NCI-H1417 (cell line): ENCODE measurements around the gene STRADA.
A peak's percentile ranks its signal among the peaks of the same experiment; 100 is the strongest.

Experiments used
- DNase-seq, 3 experiments: peaks; one replicate each; lab custom pipeline; 2025; lab: John Stamatoyannopoulos, UW

STRADA gene

GRCh38 chr17:63701868-63702720, 39.5 kb downstream of the STRADA start:
- peak in 2 of 3 experiments; percentile 8 to 12 for DNase-seq

GRCh38 chr17:63701456-63701820, 40.2 kb downstream of the STRADA start:
- no peak for DNase-seq

- DNase-seq, result peak; percentile 20 to 91 (median 79)
These were observed 40.8 kb downstream of the STRADA start for GRCh38 chr17:63700528-63701455.

- peak; percentile 61 to 93 (median 83) for DNase-seq
These were observed 41.7 kb downstream of the STRADA start, which contains the start of gene LIMD2 for GRCh38 chr17:63699638-63700527. Gene LIMD2, minus strand, starts transcription at chr17:63700125. Its CDS starts 827 bp downstream, at chr17:63699298.

- peak in 2 of 3 experiments; percentile 60 to 61 for DNase-seq
These were observed 42.5 kb downstream of the STRADA start for GRCh38 chr17:63698886-63699637.

- DNase-seq, result no peak
These were observed 43.2 kb downstream of the STRADA start for GRCh38 chr17:63698381-63698885.

- DNase-seq, result peak; percentile 16 to 32 (median 17)
These were observed 44.0 kb downstream of the STRADA start for GRCh38 chr17:63697341-63698286.

- peak in 1 of 3 experiments; percentile 30 for DNase-seq
These were observed 45.1 kb downstream of the STRADA start for GRCh38 chr17:63696381-63696961.

- no peak for DNase-seq
These were observed 45.7 kb downstream of the STRADA start for GRCh38 chr17:63695889-63696288.

GRCh38 chr17:63694950-63695773, 46.4 kb downstream of the STRADA start:
- DNase-seq, result no peak

- DNase-seq, result peak in 1 of 3 experiments; percentile 18
These were observed 47.2 kb downstream of the STRADA start for GRCh38 chr17:63694229-63694949.

GRCh38 chr17:63693411-63694113, 48.0 kb downstream of the STRADA start:
- no peak for DNase-seq

GRCh38 chr17:63692195-63692816, 49.3 kb downstream of the STRADA start:
- no peak for DNase-seq

- no peak for DNase-seq
These were observed 52.1 kb downstream of the STRADA start for GRCh38 chr17:63689479-63689878.

- DNase-seq, result no peak
These were observed 53.1 kb downstream of the STRADA start for GRCh38 chr17:63688396-63689020.
